SU-DHL-6 (cell line): ENCODE measurements around the gene FEM1A.

Experiments
- H2AFZ ChIP-seq: fragments of 200-600 bp; sonication (generic); 2 replicates; pipeline ENCODE4 v1.6.1; 2014; ENCODE audit warnings: low read depth, mild to moderate bottlenecking, moderate library complexity, mixed read lengths, antibody characterized with exemption, low read length; ENCODE audit not compliant: severe bottlenecking
- H3F3A ChIP-seq: fragments of 200-600 bp; shearing (Covaris generic); 2 replicates; pipeline ENCODE4 v1.6.0; 2016; ENCODE audit warnings: antibody characterized with exemption, mild to moderate bottlenecking; ENCODE audit not compliant: insufficient read depth
- H3K27ac ChIP-seq: fragments of 200-600 bp; sonication (generic); 2 replicates; pipeline ENCODE4 v1.5.1; 2016; ENCODE audit warnings: low read depth, mild to moderate bottlenecking, low read length, moderate library complexity, mixed read lengths
- H3K27me3 ChIP-seq: fragments of 200-600 bp; sonication (generic), shearing (Covaris generic); 2 replicates; pipeline ENCODE4 v1.6.0; 2014; ENCODE audit warnings: mild to moderate bottlenecking, low read length
- H3K36me3 ChIP-seq: fragments of 200-600 bp; sonication (generic); 2 replicates; pipeline ENCODE4 v1.6.1; 2014; ENCODE audit warnings: mild to moderate bottlenecking, low read length, mixed read lengths
- H3K4me2 ChIP-seq: fragments of 300-600, 200-600 bp; shearing (Covaris generic), sonication (generic); 2 replicates; pipeline ENCODE4 v1.6.0; 2014; ENCODE audit warnings: low read length, low read depth, mild to moderate bottlenecking; ENCODE audit not compliant: poor library complexity, severe bottlenecking
- H3K4me3 ChIP-seq: fragments of 200-600 bp; sonication (generic); 2 replicates; pipeline ENCODE4 v1.5.1; 2014; ENCODE audit warnings: antibody characterized with exemption, low read length, mild to moderate bottlenecking, mixed read lengths; ENCODE audit not compliant: insufficient read depth, poor library complexity, severe bottlenecking
- H3K79me2 ChIP-seq: fragments of 200-600 bp; sonication (generic); 2 replicates; pipeline ENCODE4 v1.6.1; 2014; ENCODE audit warnings: mild to moderate bottlenecking, low read length, moderate library complexity; ENCODE audit not compliant: insufficient read depth
- H3K9ac ChIP-seq: fragments of 200-600 bp; sonication (generic); 2 replicates; pipeline ENCODE4 v1.7.0; 2014; ENCODE audit warnings: mild to moderate bottlenecking, low read length
- H3K9me2 ChIP-seq: fragments of 200-600 bp; sonication (generic); replicated peaks from 2 replicates; pipeline ENCODE4 v1.6.1; 2014; ENCODE audit warnings: low read length; ENCODE audit not compliant: insufficient read depth
- H3K9me3 ChIP-seq: fragments of 200-600 bp; sonication (generic); 2 replicates; pipeline ENCODE4 v1.6.1; 2014; ENCODE audit warnings: low read length, mixed read lengths; ENCODE audit not compliant: insufficient read depth
- H4K20me1 ChIP-seq: fragments of 200-600 bp; sonication (generic); 2 replicates; pipeline ENCODE4 v1.6.1; 2014; ENCODE audit warnings: low read depth, mild to moderate bottlenecking, antibody characterized with exemption, low read length, moderate library complexity, mixed read lengths
- EZH2phosphoT487 ChIP-seq: fragments of 200-600 bp; sonication (generic), shearing (Covaris generic); conservative IDR thresholded peaks from 2 replicates; pipeline ENCODE4 v1.6.1; 2018; ENCODE audit warnings: mild to moderate bottlenecking, antibody characterized with exemption, low read length, moderate library complexity, mixed read lengths
- TF ChIP-seq, protein P1 (sequence below): fragments of 200-600 bp; sonication (generic); IDR thresholded peaks from one replicate; pipeline ENCODE4 v1.5.1; 2017; ENCODE audit warnings: antibody characterized with exemption, mild to moderate bottlenecking, low read length, moderate library complexity; ENCODE audit not compliant: insufficient read depth, poor library complexity, severe bottlenecking

Gene FEM1A

DNA sequence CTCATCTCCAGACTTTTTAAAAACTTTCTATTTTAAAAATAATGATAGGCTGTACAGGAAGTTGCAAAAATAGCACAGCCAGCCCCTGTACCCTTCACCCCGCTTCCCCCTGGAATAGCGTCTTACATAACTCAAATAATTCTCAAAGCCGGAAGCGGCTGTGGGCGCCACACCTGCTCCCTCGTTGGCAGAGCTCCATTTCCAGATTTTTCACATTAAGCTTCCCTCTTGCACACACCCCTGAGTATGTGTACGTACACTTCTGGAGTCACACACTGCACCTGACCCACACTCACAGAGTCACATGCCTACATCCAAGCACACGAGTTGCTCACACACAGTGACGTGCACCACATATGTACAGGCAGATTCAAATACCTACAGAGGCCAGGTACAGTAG is 42.9 kb upstream of the FEM1A start:
- Histone ChIP-seq H3K27me3 (no peaks in the 10 kb centered on the region), H3K4me2 (no peak overlapping the region), H3K9me2 (no peaks in the 10 kb centered on the region), H3K36me3 (no peaks in the 10 kb centered on the region), H3K4me3 (no peak overlapping the region), H4K20me1 (no peaks in the 10 kb centered on the region), H3F3A (no peaks in the 10 kb centered on the region), H3K9ac (no peak overlapping the region), H3K27ac (no peak overlapping the region), H3K9me3 (no peaks in the 10 kb centered on the region), H3K79me2 (no peaks in the 10 kb centered on the region), H2AFZ (no peak overlapping the region)
- no peak for TF ChIP-seq EZH2phosphoT487
- TF ChIP-seq, protein P1, sequence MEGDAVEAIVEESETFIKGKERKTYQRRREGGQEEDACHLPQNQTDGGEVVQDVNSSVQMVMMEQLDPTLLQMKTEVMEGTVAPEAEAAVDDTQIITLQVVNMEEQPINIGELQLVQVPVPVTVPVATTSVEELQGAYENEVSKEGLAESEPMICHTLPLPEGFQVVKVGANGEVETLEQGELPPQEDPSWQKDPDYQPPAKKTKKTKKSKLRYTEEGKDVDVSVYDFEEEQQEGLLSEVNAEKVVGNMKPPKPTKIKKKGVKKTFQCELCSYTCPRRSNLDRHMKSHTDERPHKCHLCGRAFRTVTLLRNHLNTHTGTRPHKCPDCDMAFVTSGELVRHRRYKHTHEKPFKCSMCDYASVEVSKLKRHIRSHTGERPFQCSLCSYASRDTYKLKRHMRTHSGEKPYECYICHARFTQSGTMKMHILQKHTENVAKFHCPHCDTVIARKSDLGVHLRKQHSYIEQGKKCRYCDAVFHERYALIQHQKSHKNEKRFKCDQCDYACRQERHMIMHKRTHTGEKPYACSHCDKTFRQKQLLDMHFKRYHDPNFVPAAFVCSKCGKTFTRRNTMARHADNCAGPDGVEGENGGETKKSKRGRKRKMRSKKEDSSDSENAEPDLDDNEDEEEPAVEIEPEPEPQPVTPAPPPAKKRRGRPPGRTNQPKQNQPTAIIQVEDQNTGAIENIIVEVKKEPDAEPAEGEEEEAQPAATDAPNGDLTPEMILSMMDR: no peak

DNA sequence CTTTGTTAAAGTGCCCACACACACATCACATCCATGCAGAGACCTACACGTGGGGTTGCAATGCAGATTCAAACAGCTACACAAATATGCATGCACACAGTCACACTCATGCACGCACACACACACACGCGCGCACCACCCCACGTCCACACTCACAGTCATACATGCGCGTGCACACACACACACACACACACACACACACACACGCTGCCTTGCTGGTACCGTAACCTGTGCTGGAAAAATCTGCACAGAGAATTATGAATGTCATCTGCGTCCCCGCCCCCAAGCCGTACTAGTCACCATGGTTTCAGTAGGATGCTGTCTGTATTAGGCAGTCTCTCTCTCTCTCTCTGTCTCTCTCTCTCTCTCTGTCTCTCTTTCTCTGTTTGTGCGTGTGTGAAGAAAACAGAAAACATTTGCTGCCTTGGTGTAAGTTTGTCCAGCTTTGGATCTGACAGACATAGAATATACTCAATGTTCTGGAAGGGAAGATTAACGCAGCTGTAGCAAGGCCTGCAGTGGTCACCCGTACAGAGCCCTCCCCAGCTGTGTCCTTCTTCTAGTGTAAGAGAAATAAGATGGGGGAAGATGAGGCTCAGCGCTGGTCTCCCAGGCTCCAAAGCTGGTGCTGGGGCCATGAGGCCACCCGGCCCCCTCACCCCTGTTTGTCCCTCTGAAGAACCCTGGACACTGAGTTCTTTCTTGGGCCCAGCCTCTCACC is 41.5 kb upstream of the FEM1A start:
- Histone ChIP-seq H3F3A (no peaks in the 10 kb centered on the region), H3K4me3 (no peak overlapping the region), H2AFZ (no peak overlapping the region), H3K9me2 (no peaks in the 10 kb centered on the region), H3K9me3 (no peaks in the 10 kb centered on the region), H3K27ac (no peak overlapping the region), H3K4me2 (no peak overlapping the region), H3K9ac (no peak overlapping the region), H3K79me2 (no peaks in the 10 kb centered on the region), H4K20me1 (no peaks in the 10 kb centered on the region), H3K27me3 (no peaks in the 10 kb centered on the region), H3K36me3 (no peaks in the 10 kb centered on the region)
- TF ChIP-seq, protein P1: no peak
- TF ChIP-seq EZH2phosphoT487: no peak

DNA sequence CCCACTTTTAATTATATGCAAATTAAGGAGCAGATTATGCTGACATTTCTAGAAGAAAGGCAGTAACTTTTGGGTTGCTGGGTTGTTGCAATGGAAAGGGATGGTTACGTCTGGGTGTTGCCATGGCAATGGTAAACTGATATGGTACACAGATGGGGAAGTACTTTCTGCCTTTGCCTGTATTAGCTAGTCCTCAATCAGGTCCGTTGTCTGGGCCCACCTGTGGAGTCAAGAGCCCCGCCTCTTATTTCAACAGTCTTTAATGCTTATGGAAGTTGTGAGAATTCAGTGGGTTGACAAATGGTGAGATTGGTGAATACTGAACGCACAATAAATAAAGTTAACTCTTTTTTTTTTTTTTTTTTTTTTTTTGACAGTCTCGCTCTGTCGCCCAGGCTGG is 37.3 kb upstream of the FEM1A start:
- no peak for TF ChIP-seq EZH2phosphoT487
- TF ChIP-seq, protein P1: no peak

More for the DNA sequence above, 37.3 kb upstream of the FEM1A start:
- H3K27ac ChIP-seq: no peak overlapping the region
- no peaks in the 10 kb centered on the region for H4K20me1 ChIP-seq
- H3K9me2 ChIP-seq: no peaks in the 10 kb centered on the region
- H3K36me3 ChIP-seq: no peaks in the 10 kb centered on the region
- H3K79me2 ChIP-seq: no peaks in the 10 kb centered on the region
- H2AFZ ChIP-seq: no peak overlapping the region
- H3K9me3 ChIP-seq: no peaks in the 10 kb centered on the region
- no peak overlapping the region for H3K9ac ChIP-seq
- H3K27me3 ChIP-seq: no peaks in the 10 kb centered on the region
- no peak overlapping the region for H3K4me3 ChIP-seq
- H3K4me2 ChIP-seq: no peak overlapping the region
- H3F3A ChIP-seq: no peaks in the 10 kb centered on the region
